ENCODE data around the gene ARHGAP20. TPM values are rescaled to one million over a fixed set of nuclear protein-coding genes. Genes with fewer than 3 reads are reported as not detected.

The ARHGAP20 gene
- total RNA-seq, 1 experiment from 2014 or later: 0.04 TPM

DNA sequence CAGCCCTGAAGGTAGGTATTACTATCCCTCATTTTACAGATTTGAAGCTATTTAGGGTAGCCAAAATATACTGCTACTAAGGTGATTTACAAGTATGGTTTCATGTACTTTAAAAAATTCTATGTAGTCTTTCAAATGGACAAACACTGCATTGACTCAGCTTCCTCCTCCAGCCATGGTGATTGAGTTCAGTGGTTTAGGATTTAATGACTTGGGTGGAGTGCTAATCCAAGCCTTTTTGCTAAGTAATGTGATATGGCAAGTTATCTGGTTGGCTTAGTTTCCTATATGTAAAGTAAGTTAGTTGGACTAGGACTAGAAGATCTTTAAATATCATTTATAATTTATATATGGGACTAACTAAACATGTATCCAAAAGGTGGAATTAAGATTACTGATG lies 77.9 kb downstream of the ARHGAP20 start:
- no peaks in the 10 kb centered on the region for H4K20me1 ChIP-seq (ENCODE audit: control insufficient read depth, insufficient read depth, insufficient read length)
- Mint-ChIP-seq H3K36me3 (ENCODE audit: insufficient read depth in 1 of 3, low read depth in 3 of 3) (no peaks in the 10 kb centered on the region), H3K27ac (no peak overlapping the region), H3K9me3 (no peaks in the 10 kb centered on the region), H3K4me3 (no peak overlapping the region), H3K27me3 (ENCODE audit: low read depth) (no peaks in the 10 kb centered on the region), H3K4me1 (no peaks in the 10 kb centered on the region)
- no peaks in the 10 kb centered on the region for H3K23me2 ChIP-seq (ENCODE audit: insufficient read length, low read depth, low read length, poor library complexity, severe bottlenecking)
- H3K18ac ChIP-seq (ENCODE audit: insufficient read length, low read depth, low read length): no peak overlapping the region
- no peak overlapping the region for H3K23ac ChIP-seq (ENCODE audit: insufficient read length, low read depth, low read length)
- no peak overlapping the region for H4K8ac ChIP-seq (replicated peaks; ENCODE audit: insufficient read length, low read depth, low read length)
- no peaks in the 10 kb centered on the region for H3K9me3 ChIP-seq (ENCODE audit: control insufficient read depth, low read depth, low read length)
- H3K4me2 ChIP-seq (ENCODE audit: insufficient read depth, insufficient read length, low read length): no peak overlapping the region
- no peak overlapping the region for H4K91ac ChIP-seq (ENCODE audit: insufficient read length, low read depth, low read length)
- no peak overlapping the region for H2BK12ac ChIP-seq (ENCODE audit: insufficient read length, low read depth, low read length)
- H3K27ac ChIP-seq (ENCODE audit: insufficient read length, low read depth, low read length): no peak overlapping the region
- H2AK5ac ChIP-seq (ENCODE audit: insufficient read length, low read length): no peak overlapping the region
- no peak overlapping the region for H2AFZ ChIP-seq (ENCODE audit: low read length)
- no peak overlapping the region for H2BK120ac ChIP-seq (ENCODE audit: low read depth, low read length, poor library complexity, severe bottlenecking)
- no peak overlapping the region for H2BK15ac ChIP-seq (ENCODE audit: low read depth, low read length)
- DNase-seq: no peak
- H3K79me1 ChIP-seq (ENCODE audit: insufficient read depth, low read depth, low read length, poor library complexity, severe bottlenecking): no peaks in the 10 kb centered on the region
- H3K9ac ChIP-seq (ENCODE audit: extremely low read depth, insufficient read length, low read length): no peak overlapping the region
- H3K4ac ChIP-seq (ENCODE audit: low read depth, low read length): no peak overlapping the region
- H4K5ac ChIP-seq (ENCODE audit: insufficient read length, low read depth, low read length): no peak overlapping the region
- no peaks in the 10 kb centered on the region for H3K27me3 ChIP-seq (ENCODE audit: insufficient read depth, low read length)
- H2BK5ac ChIP-seq (ENCODE audit: insufficient read length, low read length): no peak overlapping the region
- H2BK20ac ChIP-seq (ENCODE audit: low read depth, low read length, poor library complexity, severe bottlenecking): no peak overlapping the region
- no peaks in the 10 kb centered on the region for H3K4me1 ChIP-seq (ENCODE audit: insufficient read depth, low read length)
- no peaks in the 10 kb centered on the region for H3K79me2 ChIP-seq (ENCODE audit: insufficient read depth, low read length)
- no peak overlapping the region for H3K56ac ChIP-seq (ENCODE audit: insufficient read length, low read depth, low read length)
- TF ChIP-seq, protein P1, sequence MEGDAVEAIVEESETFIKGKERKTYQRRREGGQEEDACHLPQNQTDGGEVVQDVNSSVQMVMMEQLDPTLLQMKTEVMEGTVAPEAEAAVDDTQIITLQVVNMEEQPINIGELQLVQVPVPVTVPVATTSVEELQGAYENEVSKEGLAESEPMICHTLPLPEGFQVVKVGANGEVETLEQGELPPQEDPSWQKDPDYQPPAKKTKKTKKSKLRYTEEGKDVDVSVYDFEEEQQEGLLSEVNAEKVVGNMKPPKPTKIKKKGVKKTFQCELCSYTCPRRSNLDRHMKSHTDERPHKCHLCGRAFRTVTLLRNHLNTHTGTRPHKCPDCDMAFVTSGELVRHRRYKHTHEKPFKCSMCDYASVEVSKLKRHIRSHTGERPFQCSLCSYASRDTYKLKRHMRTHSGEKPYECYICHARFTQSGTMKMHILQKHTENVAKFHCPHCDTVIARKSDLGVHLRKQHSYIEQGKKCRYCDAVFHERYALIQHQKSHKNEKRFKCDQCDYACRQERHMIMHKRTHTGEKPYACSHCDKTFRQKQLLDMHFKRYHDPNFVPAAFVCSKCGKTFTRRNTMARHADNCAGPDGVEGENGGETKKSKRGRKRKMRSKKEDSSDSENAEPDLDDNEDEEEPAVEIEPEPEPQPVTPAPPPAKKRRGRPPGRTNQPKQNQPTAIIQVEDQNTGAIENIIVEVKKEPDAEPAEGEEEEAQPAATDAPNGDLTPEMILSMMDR (conservative IDR thresholded peaks at IDR 0.05): no peak
- H3K14ac ChIP-seq (ENCODE audit: insufficient read depth, low read length): no peak overlapping the region
- H3T11ph ChIP-seq (ENCODE audit: low read length): no peak overlapping the region

Data from H9 (cell line).